NCI-H524 treated with DMSO at 0.1 percent for 48 hours (cell line): Measurements from ENCODE around the gene MRGPRD.

Experiments
- DNase-seq: peaks from one replicate; lab custom pipeline; 2025; lab: John Stamatoyannopoulos, UW

The MRGPRD gene

GRCh38 chr11:68980776-68981065 is at the start of gene MRGPRD:
TSS of gene MRGPRD (minus strand) at chr11:68980986. CDS start at chr11:68980986, 0 bp downstream.
- DNase-seq: no peak

GRCh38 chr11:69030301-69030700 is 49.5 kb upstream of the MRGPRD start:
- DNase-seq: no peak

GRCh38 chr11:69027704-69028372 is 47.1 kb upstream of the MRGPRD start:
- DNase-seq: no peak

- no peak for DNase-seq
Observed at GRCh38 chr11:69024509-69024908, 43.7 kb upstream of the MRGPRD start.

- DNase-seq: peak; percentile 9
Observed at GRCh38 chr11:69022260-69022659, 41.5 kb upstream of the MRGPRD start.

- DNase-seq: no peak
Observed at GRCh38 chr11:69018924-69019323, 38.1 kb upstream of the MRGPRD start.

- DNase-seq: no peak
Observed at GRCh38 chr11:69017951-69018350, 37.2 kb upstream of the MRGPRD start.

- DNase-seq: no peak
Observed at GRCh38 chr11:69014898-69015549, 34.2 kb upstream of the MRGPRD start.

GRCh38 chr11:69014084-69014851 is 33.5 kb upstream of the MRGPRD start:
- peak; percentile 41 for DNase-seq

- no peak for DNase-seq
Observed at GRCh38 chr11:69013009-69013951, 32.5 kb upstream of the MRGPRD start, which contains the start of gene MRGPRF. TSS of gene MRGPRF (minus strand) at chr11:69013246. CDS start at chr11:69009901, 3,345 bp downstream.

GRCh38 chr11:69012092-69013008 is 31.6 kb upstream of the MRGPRD start:
- DNase-seq: no peak

- DNase-seq: no peak
Observed at GRCh38 chr11:69011624-69012091, 30.9 kb upstream of the MRGPRD start.

- no peak for DNase-seq
Observed at GRCh38 chr11:69010964-69011623, 30.3 kb upstream of the MRGPRD start.

GRCh38 chr11:69010361-69010891 is 29.6 kb upstream of the MRGPRD start:
- DNase-seq: no peak

GRCh38 chr11:69009441-69010211 is 28.8 kb upstream of the MRGPRD start:
- no peak for DNase-seq

- DNase-seq: no peak
Observed at GRCh38 chr11:69008737-69009440, 28.1 kb upstream of the MRGPRD start.

- no peak for DNase-seq
Observed at GRCh38 chr11:69007975-69008381, 27.2 kb upstream of the MRGPRD start.

GRCh38 chr11:69006816-69007215 is 26.0 kb upstream of the MRGPRD start:
- DNase-seq: no peak
